Gastroesophageal sphincter (tissue), 2 donors: Measurements from ENCODE around the gene PSD4.

Experiments used
- POLR2A ChIP-seq, 2 donors: fragments of 450-650 bp; IDR thresholded peaks; one replicate each; pipeline ENCODE4 v1.6.1; 2017; ENCODE audit warnings: antibody characterized with exemption in 2 of 2, mild to moderate bottlenecking in 2 of 2, moderate library complexity in 1 of 2
- POLR2AphosphoS5 ChIP-seq: sonication (generic); formaldehyde crosslinking; IDR thresholded peaks from one replicate; pipeline ENCODE4 v1.6.1; 2017; ENCODE audit warnings: antibody characterized with exemption

DNA sequence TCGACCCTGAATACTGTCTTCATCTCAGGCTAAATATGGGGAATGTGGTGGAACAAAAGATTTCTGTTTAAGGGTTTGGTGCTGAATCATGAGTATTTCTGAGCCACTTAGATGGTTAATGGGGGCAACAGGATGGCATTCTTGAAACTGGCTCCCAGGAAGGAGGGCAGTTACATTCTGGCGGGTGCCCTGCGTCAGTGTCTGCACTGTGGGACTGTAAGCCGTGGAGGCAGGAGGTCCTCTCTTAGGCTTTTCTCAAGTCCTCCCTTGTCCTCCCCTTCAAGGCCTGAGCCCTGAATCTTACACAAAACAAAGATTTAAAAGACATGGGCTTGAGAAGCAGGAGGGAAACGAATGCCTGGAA is 45.7 kb downstream of the PSD4 start:
- TF ChIP-seq POLR2AphosphoS5 (no peak), POLR2A (IDR thresholded peaks at IDR 0.05) (no peak)
